HCT116 (cell line): ENCODE measurements around the gene NOL4L.

Experiments
- CBX3 ChIP-seq: IDR thresholded peaks from 2 replicates; pipeline ENCODE4 v1.6.1; 2012; ENCODE audit warnings: low read depth
- CEBPB ChIP-seq: IDR thresholded peaks from 2 replicates; pipeline ENCODE4 v1.6.1; 2012; ENCODE audit warnings: low read depth
- POLR2A ChIP-seq: IDR thresholded peaks from 2 replicates; pipeline ENCODE4 v1.7.0; 2011; ENCODE audit warnings: borderline replicate concordance; ENCODE audit not compliant: insufficient read depth, insufficient read length; ENCODE audit errors: extremely low read depth
- RAD21 ChIP-seq: IDR thresholded peaks from 2 replicates; pipeline ENCODE4 v1.6.1; 2012; ENCODE audit warnings: low read depth, mild to moderate bottlenecking
- SP1 ChIP-seq: IDR thresholded peaks from 2 replicates; pipeline ENCODE4 v1.6.1; 2012; ENCODE audit warnings: low read depth
- YY1 ChIP-seq: IDR thresholded peaks from 2 replicates; pipeline ENCODE4 v1.6.1; 2011; ENCODE audit warnings: low read length, low read depth, moderate library complexity, mild to moderate bottlenecking; ENCODE audit not compliant: insufficient replicate concordance; ENCODE audit errors: extremely low read depth
- ZFX ChIP-seq: fragments of 450-650 bp; IDR thresholded peaks from 2 replicates; pipeline ENCODE4 v1.6.1; 2017
- ZNF274 ChIP-seq: fragments of 200-500 bp; sonication (Bioruptor generic); IDR thresholded peaks from 2 replicates; pipeline ENCODE4 v1.6.1; 2014; ENCODE audit warnings: mild to moderate bottlenecking, low read depth, low read length, inconsistent platforms
- TF ChIP-seq, protein P1 (sequence below): IDR thresholded peaks from 2 replicates; pipeline ENCODE4 v1.6.1; 2012
- TF ChIP-seq, protein P2 (sequence below): IDR thresholded peaks from 2 replicates; pipeline ENCODE4 v1.6.1; 2011; ENCODE audit warnings: mild to moderate bottlenecking, low read length, moderate library complexity; ENCODE audit not compliant: insufficient replicate concordance; ENCODE audit errors: extremely low read depth
- TF ChIP-seq, protein P3 (sequence below), 3 experiments: fragments of 200-600 bp in 1 of 3; sonication (generic) in 1 of 3; IDR thresholded peaks in 2 of 3; conservative IDR thresholded peaks in 1 of 3; 2 replicates each; pipeline ENCODE4 v1.5.1; 2012 to 2017; ENCODE audit warnings: low read depth in 2 of 3, low read length in 2 of 3, antibody characterized with exemption in 1 of 3, borderline replicate concordance in 1 of 3, control low read depth in 1 of 3, mild to moderate bottlenecking in 1 of 3, mixed read lengths in 1 of 3, mixed run types in 1 of 3, moderate library complexity in 1 of 3; ENCODE audit not compliant: insufficient read depth in 1 of 3

DNA sequence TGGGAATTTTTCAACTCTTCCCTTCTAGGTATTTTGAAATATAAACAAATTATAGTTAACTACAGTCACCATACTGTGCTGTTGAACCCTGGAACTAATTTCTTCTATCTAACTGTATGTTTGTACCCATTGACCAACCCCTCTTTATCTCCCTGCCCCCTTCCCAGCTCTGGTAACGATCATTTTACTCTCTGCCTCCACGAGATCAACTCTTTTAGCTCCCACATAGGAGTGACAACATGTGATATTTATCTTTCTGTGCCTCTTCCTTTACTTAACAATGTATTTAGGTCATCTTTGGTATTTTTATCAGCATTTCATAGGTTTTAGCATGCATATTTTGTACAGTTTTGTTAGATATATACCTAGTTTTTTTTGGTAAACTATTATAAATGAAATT lies 181.1 kb downstream of the NOL4L start:
- TF ChIP-seq, protein P1, sequence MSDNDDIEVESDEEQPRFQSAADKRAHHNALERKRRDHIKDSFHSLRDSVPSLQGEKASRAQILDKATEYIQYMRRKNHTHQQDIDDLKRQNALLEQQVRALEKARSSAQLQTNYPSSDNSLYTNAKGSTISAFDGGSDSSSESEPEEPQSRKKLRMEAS: no peak
- TF ChIP-seq, protein P2, sequence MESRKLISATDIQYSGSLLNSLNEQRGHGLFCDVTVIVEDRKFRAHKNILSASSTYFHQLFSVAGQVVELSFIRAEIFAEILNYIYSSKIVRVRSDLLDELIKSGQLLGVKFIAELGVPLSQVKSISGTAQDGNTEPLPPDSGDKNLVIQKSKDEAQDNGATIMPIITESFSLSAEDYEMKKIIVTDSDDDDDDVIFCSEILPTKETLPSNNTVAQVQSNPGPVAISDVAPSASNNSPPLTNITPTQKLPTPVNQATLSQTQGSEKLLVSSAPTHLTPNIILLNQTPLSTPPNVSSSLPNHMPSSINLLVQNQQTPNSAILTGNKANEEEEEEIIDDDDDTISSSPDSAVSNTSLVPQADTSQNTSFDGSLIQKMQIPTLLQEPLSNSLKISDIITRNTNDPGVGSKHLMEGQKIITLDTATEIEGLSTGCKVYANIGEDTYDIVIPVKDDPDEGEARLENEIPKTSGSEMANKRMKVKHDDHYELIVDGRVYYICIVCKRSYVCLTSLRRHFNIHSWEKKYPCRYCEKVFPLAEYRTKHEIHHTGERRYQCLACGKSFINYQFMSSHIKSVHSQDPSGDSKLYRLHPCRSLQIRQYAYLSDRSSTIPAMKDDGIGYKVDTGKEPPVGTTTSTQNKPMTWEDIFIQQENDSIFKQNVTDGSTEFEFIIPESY: no peak
- TF ChIP-seq RAD21 (no peak), SP1 (no peak), CBX3 (no peak), CEBPB (no peak), YY1 (no peak), ZFX (no peak), POLR2A (no peak), ZNF274 (no peak)
- TF ChIP-seq, protein P3, sequence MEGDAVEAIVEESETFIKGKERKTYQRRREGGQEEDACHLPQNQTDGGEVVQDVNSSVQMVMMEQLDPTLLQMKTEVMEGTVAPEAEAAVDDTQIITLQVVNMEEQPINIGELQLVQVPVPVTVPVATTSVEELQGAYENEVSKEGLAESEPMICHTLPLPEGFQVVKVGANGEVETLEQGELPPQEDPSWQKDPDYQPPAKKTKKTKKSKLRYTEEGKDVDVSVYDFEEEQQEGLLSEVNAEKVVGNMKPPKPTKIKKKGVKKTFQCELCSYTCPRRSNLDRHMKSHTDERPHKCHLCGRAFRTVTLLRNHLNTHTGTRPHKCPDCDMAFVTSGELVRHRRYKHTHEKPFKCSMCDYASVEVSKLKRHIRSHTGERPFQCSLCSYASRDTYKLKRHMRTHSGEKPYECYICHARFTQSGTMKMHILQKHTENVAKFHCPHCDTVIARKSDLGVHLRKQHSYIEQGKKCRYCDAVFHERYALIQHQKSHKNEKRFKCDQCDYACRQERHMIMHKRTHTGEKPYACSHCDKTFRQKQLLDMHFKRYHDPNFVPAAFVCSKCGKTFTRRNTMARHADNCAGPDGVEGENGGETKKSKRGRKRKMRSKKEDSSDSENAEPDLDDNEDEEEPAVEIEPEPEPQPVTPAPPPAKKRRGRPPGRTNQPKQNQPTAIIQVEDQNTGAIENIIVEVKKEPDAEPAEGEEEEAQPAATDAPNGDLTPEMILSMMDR (IDR thresholded peaks at IDR 0.05 in 2 of 3, conservative IDR thresholded peaks at IDR 0.05 in 1 of 3; ENCODE audit: borderline replicate concordance in 1 of 3, insufficient read depth in 1 of 3, low read depth in 2 of 3, low read length in 2 of 3): no peak
